Aorta (tissue), 5 donors: Measurements from ENCODE around the gene RASGRP1. TPM values are rescaled to one million over a fixed set of nuclear protein-coding genes. Genes with fewer than 3 reads are reported as not detected.
A peak's percentile ranks its signal among the peaks of the same experiment; 100 is the strongest.

ENCODE experiments used
- ATAC-seq: fragments of 200-7000 bp; cut with Tn5 transposase; one replicate; pipeline ENCODE4 v1.9.1; 2022; ENCODE audit warnings: moderate library complexity; ENCODE audit not compliant: low FRiP score
- DNase-seq, 2 donors: peaks; one replicate each; pipeline ENCODE4 v3.0.0-alpha.2; 2020
- H3K27ac ChIP-seq, 2 donors: one replicate each; pipeline ENCODE4 v1.5.1; 2013; ENCODE audit warnings: low read length in 2 of 2, mild to moderate bottlenecking in 2 of 2, moderate library complexity in 2 of 2, control low read depth in 1 of 2, inconsistent platforms in 1 of 2, low read depth in 1 of 2
- H3K27me3 ChIP-seq, 2 donors: one replicate each; pipeline ENCODE4 v1.6.1; 2013; ENCODE audit warnings: control low read depth in 1 of 2, low read length in 1 of 2, mild to moderate bottlenecking in 1 of 2, moderate library complexity in 1 of 2; ENCODE audit not compliant: insufficient read depth in 2 of 2, control insufficient read depth in 1 of 2
- H3K36me3 ChIP-seq, 2 donors: one replicate each; pipeline ENCODE4 v1.6.1; 2013; ENCODE audit warnings: control low read depth in 1 of 2, low read length in 1 of 2, mild to moderate bottlenecking in 1 of 2; ENCODE audit not compliant: insufficient read depth in 2 of 2, control insufficient read depth in 1 of 2
- H3K4me1 ChIP-seq, 2 donors: one replicate each; pipeline ENCODE4 v1.6.1; 2013; ENCODE audit warnings: low read length in 2 of 2, control low read depth in 1 of 2, mild to moderate bottlenecking in 1 of 2, moderate library complexity in 1 of 2; ENCODE audit not compliant: insufficient read depth in 2 of 2, control insufficient read depth in 1 of 2
- H3K4me3 ChIP-seq, 2 donors: one replicate each; pipeline ENCODE4 v1.5.1; 2013; ENCODE audit warnings: low read length in 2 of 2, control low read depth in 1 of 2, mild to moderate bottlenecking in 1 of 2
- H3K9me3 ChIP-seq: one replicate; pipeline ENCODE4 v1.6.1; 2013; ENCODE audit warnings: mild to moderate bottlenecking, low read length; ENCODE audit not compliant: control insufficient read depth
- WGBS, 2 donors: extraction: QIAGEN DNeasy Blood & Tissue Kit; methylation state at CpG; one replicate each; pipeline ENCODE4 v1.1.7; 2013; 5-methylcytosine and 5-hydroxymethylcytosine counted together
- intact Hi-C, 2 donors: fragments of 100-400 bp; cut with DNase I; formaldehyde crosslinking; loops; one replicate each; pipeline versions ENCODE4 v1.14.2 to v1.15.0; 2022
- polyA plus RNA-seq, 2 donors: library from polyadenylated mRNA; stranded (reverse); fragments of 200-250 nt; gene quantifications; one replicate each; pipeline ENCODE4 v1.2.3, GENCODE V29; 2013
- total RNA-seq, 2 donors: library from RNA; stranded (reverse); fragmentation: NEBNext Ultra II Directional; extraction: Animal tissue kit (Norgen Biotek cat#: 25700); gene quantifications; one replicate each; pipeline ENCODE4 v1.2.1, GENCODE V29; 2021
- donor health status: healthy with polysubstance abuse.
- donor health status: Bipolar disorder and iron deficiency.
- donor health status: DM: no; HTN: no; CAD: no.
- donor health status: DM: no; HTN: no; CAD: no.
- donor health status: DM: yes; HTN: yes; CAD: no.

The RASGRP1 gene
- total and polyA plus RNA-seq, 4 donors: 0.50 to 3.1 (median 1.5) TPM; not detected in 1

DNA sequence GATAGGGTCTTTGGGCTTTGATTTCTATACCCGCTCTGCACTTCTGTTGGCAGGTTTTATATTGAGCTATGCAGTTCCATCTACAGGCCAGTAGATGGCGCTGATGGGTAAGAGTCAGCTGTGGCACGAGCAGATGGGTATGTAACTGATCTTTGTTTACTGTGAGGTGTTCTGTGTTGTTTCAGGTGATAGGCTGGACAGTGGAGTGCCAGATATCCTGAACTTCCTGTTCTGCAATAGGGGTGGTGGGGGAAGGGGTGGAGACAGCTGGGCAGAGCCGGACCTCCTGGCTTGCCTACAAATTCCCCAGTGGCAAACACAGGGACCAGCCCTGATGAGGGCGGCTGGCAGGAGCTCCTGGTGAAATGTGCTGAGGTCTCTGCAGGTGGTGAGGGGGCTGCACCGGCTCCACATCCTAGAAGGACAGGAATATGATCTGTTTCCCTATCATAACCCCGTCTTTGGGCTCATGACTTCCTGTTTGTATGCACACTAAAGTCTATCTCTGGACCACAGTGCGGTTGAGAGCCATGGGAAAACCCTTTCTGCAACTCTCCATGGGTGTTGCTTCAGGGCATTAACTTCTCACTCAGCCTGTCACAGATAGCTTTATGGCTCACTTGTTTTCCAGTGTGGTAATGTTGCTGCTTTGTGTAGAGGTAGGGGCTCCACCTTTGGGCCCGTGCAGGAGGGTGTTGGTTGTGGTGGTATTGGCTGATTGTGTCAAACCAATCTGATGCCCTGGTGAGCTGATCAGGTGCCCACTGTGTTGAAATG is 124.1 kb downstream of the RASGRP1 start:
- intact Hi-C loops: loop anchor here in 1 of 2 donors (2.0 kb wide), 1 partner anchor 244 kb away; no protein-coding TSS in a partner anchor

More for the DNA sequence above, 124.1 kb downstream of the RASGRP1 start:
- DNase-seq (no peak), ATAC-seq (peak; percentile 91)
- no peaks in the 10 kb centered on the region for H3K27me3 ChIP-seq
- H3K9me3 ChIP-seq: no peaks in the 10 kb centered on the region
- WGBS, 2 donors: 24 to 26% methylated on average over 9 of the region's 9 CpGs
- H3K36me3 ChIP-seq: no peaks in the 10 kb centered on the region
- no peaks in the 10 kb centered on the region for H3K4me1 ChIP-seq
- no peak overlapping the region for H3K4me3 ChIP-seq
- no peak overlapping the region for H3K27ac ChIP-seq

Other genes with a start within 250 kb of the RASGRP1 start
- gene FAM98B, start 110.7 kb downstream of the RASGRP1 start, total RNA-seq: 10 to 100 TPM; 23.0 to 33.4 TPM
- 10 to 100 TPM in 1 of 2 donors, 1 to 10 TPM in 1; 9.6 to 16.8 TPM for gene FAM98B, start 110.7 kb downstream of the RASGRP1 start, polyA plus RNA-seq